GM21723 (cell line): Measurements from ENCODE around the gene OR52N5.

Experiments
- ATAC-seq: cut with Tn5 transposase; IDR thresholded peaks from one replicate; pipeline ENCODE4 v1.9.1; 2021; ENCODE audit warnings: mild to moderate bottlenecking, moderate library complexity; ENCODE audit not compliant: unreplicated experiment

Gene OR52N5

GRCh38 chr11:5783255-5783654, at the start of gene OR52N5:
Gene OR52N5, minus strand, starts transcription at chr11:5783355. Its CDS starts 4,721 bp downstream, at chr11:5778634.
- ATAC-seq = no peak

DNA sequence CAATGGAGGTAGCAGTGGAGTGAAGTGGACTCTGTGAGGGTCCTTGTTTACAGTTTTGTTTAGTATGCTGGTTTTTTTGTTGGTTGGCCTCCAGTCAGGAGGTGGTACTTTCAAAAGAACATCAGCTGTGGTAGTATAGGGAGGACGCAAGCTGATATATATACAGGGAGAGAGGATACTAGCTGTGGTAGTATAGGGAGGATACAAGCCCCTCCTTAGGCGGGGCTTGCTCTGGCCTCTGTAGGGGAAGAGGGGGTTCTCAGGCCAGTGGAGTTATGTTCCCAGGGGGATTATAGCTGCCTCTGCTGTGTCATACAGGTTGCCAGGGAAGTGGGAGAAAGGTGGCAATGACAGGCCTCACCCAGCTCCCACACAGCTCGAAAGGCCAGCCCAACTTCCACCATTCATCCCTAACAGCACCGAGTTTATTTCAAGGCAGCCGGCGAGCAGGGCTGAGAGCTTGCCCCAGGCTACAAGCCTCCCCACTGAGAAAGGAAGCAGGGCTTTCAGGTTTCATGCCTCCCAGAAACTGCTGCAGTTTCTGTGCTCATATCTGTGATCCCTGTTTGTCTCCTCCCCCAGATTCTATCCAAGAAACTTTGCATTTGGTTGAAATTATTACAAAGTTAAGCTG, 48.2 kb upstream of the OR52N5 start:
- no peak for ATAC-seq

- ATAC-seq = peak; percentile 64
Measured at GRCh38 chr11:5818245-5818886, 35.2 kb upstream of the OR52N5 start.

DNA sequence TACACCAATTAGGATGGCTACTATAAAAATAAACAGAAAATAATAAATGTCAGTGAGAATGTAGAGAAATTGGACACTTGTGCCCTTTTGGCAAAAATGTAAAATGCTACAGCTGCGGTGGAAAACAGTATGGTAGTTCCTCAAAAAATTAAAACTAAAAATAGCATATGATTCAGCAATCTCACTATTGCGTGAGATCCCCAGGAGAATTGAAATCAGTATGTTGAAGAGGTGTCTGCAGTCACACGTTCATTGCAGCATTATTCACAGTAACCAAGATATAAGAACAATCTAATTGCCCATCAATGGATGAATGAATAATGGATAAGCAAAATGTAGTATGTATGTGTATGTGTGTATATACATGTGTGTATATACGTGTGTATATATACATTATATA, 32.4 kb upstream of the OR52N5 start:
- no peak for ATAC-seq

GRCh38 chr11:5809905-5810795, 27.0 kb upstream of the OR52N5 start:
- no peak for ATAC-seq

- ATAC-seq = peak; percentile 37
Measured at GRCh38 chr11:5809122-5809519, 26.0 kb upstream of the OR52N5 start.

DNA sequence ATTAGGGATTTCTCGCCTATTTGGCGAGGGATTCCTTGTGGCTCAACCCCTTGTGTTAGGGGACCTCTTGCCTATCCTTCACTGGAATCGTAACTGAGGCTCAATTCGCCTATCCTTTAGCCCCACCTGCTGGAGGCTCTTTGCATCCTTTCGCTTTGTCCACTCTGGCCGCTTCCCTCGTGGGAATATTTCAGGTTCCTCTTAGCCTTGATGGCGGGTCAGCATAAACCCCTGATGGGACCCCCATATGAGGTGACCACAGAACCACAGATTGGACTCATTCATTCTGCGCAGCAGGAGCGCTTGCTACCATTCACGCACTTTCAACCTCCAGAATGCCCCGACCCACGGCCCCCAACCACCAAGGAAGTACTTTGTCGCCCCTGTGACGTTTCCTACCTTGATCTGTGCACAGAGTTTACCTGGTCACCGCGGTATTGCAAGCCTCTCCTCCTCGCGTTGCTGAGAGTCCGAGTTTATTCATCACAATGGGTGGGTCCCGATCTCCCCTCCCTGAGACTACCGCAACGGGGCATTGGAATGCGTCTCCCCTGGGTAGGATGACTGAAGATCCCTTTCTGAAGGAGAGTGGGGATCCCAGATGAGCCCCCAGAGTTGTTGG, 25.5 kb upstream of the OR52N5 start, which contains the start of gene OR52N2:
TSS of gene OR52N2 (plus strand) at position 425 of the 622 bp plus-strand sequence. CDS start 11,412 bp downstream, outside the sequence.
- ATAC-seq = peak; percentile 94

DNA sequence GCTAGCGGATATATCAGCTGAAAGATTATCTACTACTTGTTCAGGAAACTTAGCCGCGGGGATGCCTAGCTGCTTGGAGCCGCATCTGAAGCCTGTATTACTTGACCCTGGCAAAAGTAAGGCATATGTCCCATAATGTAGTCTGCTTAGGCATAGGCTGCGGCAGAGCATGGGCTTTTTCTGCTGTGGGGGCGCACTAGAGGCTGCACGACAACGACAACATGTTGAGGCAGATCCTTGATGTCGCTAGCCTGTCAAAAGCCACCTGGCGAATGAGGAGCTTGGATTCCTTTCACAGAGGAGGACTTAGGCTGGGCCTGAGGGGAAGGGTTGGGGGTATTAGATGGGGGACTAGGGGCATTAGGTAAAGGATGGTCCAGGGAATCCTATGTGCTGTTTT, 24.4 kb upstream of the OR52N5 start:
- ATAC-seq = no peak

DNA sequence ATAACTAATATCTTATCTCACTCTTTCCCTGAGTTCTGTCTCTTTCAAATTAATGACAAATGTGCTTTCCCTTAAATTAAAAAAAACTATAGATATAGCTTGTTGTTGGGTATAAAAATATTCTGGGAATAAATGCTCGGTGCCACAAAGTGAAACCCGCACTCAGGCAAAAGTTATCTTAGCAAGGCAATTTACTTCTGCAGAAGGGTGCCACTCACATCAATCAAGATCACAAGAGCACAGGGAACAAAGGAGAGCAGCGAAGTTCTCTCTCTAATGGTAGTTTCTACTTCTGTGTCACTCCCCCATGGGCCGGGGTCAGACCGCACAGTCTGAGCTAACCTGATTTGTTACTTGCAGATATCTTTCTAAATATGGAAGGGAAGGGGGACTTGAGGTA, 20.8 kb upstream of the OR52N5 start:
- ATAC-seq = no peak

GRCh38 chr11:5796541-5796940, 13.4 kb upstream of the OR52N5 start:
- ATAC-seq = no peak

DNA sequence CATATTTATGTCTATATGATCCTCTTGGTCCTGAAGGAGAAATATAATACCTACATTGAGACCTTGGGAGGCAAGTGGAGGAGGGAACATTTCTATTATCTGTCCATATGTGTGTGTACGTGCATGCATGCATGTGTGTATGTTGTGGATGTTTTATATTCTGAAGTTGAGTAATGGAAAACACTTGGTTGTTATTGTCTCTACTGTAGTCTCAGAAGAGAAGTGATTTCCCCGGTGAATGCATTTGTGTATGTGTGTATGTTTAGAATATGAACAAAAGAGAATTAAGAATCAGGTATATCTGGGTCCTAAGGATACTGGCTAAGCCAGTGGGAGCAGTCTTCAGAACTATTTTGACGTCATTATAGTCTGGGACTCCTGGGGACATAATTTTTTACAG, 8.0 kb upstream of the OR52N5 start, which contains the start of gene OR52N1:
TSS of gene OR52N1 (minus strand) at position 101 of the 400 bp plus-strand sequence. CDS start 2,449 bp downstream, outside the sequence.
- no peak for ATAC-seq

DNA sequence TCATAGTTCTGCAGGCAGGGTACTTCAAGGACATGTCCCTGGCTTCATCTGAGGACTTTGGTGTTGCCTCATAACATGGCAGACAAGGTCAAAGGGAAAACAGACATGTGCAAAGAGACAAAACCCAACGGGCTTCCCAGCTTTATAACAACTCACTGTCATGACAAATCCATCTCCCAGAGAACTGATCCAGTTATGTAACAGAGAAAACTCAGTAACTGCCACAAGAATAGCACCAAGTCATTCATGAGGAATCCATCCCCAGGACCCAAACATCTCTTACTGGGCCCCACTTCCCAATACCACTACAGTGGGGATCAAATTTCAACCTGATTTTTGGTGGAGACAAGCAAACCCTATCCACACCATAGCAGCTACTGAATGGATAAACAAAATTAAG, 16.1 kb downstream of the OR52N5 start:
- ATAC-seq = no peak

DNA sequence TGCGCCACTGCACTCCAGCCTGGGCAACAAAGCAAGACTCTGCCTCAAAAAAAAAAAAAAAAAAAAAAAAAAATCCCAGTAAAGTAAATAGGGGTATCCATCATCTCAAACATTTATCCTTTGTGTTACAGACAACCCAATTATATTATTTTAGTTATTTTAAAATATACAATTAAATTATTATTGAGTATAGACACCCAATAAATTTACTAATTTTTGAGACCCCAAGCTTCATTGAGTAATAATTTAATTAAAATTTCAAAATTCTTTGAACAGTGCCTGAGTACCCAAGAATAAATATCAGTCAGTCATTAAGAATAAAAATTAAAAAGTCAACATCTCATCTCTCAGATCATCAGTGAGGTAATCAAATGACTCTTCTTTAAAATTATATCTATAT, 29.2 kb downstream of the OR52N5 start, which contains the start of gene OR52N4:
TSS of gene OR52N4 (plus strand) at position 301 of the 400 bp plus-strand sequence. CDS start 498 bp downstream, outside the sequence.
- ATAC-seq = no peak

GRCh38 chr11:5749836-5750235, 33.3 kb downstream of the OR52N5 start:
- ATAC-seq = no peak

DNA sequence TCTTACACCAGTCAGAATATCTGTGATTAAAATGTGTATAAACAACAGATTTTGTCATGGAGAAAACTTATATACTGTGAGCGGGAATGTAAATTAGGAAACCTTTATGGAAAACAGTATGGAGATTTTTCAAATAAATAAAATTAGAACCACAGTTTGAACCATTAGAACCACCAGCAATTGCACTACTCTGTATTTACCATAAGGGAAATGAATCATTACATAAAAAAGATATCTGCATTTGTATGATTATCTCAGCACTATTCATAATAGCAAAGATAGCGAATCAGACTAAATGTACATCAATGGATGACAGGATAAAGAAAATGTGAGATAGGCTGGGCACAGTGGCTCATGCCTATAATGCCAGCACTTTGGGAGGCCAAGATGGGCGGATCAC, 36.5 kb downstream of the OR52N5 start:
- no peak for ATAC-seq

GRCh38 chr11:5738431-5738830, 44.7 kb downstream of the OR52N5 start:
- ATAC-seq = no peak

DNA sequence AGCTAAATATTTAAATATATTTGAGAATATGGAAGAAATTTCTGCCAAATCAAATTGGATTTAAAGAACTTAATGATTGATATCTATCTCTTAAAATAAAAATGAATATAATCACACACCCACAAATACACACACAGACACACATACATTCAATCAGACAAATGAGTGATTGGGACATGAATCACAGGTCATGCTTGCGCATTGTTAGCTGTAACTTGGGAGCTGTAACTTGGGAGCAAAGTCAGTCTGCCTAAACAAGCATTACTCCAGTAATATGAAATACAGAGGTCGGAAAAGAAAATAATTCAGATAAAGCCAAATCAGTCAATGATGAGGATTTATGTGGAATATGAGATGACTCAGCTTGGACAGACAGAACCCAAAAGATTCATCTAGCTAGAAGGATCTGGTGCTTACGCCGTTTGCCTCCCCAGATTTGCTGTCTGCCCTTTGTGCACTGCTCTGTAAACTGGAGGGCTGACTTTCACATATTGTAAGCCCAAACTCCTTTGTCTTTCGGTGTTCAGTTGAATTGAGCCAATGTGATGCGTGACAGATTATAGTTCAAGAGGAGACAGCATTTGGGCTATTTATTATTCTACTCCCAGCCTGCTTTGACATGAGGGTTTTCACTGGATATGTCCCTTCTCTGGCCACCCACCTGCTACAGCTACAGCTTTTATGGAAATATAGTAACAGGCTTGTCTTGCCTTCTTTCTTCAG, 45.3 kb downstream of the OR52N5 start:
- ATAC-seq = no peak

GRCh38 chr11:5737091-5737490, 46.1 kb downstream of the OR52N5 start:
- ATAC-seq = no peak

DNA sequence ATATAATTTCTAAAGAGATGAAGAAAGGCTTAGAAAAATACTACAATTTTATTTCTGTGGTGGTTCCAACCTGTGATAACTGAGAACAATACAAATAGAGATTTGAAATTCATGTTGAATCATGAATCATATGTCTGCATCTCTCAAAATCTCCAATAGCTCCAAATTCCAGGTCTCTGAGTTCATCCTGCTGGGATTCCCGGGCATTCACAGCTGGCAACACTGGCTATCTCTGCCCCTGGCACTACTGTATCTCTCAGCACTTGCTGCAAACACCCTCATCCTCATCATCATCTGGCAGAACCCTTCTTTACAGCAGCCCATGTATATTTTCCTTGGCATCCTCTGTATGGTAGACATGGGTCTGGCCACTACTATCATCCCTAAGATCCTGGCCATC, 46.8 kb downstream of the OR52N5 start, which contains the start of gene OR56B1:
TSS of gene OR56B1 (plus strand) at position 53 of the 400 bp plus-strand sequence. CDS start at position 122, 69 bp downstream.
- no peak for ATAC-seq

- no peak for ATAC-seq
Measured at GRCh38 chr11:5727691-5728090, 55.5 kb downstream of the OR52N5 start.
